Thymus (tissue), 11 donors: Measurements from ENCODE around the gene EDARADD. TPM values are rescaled to one million over a fixed set of nuclear protein-coding genes. Genes with fewer than 3 reads are reported as not detected.

Experiments
- DNase-seq, 9 donors: peaks; one replicate each; pipeline ENCODE4 v3.0.0-alpha.2; 2013; ENCODE audit warnings: low spot score in 9 of 9, low read depth in 6 of 9, missing footprints in 1 of 9
- H3K27ac ChIP-seq, 2 donors: one replicate each; pipeline ENCODE4 v1.5.1; 2013; ENCODE audit warnings: control low read depth in 1 of 2, low read depth in 1 of 2, low read length in 1 of 2, mild to moderate bottlenecking in 1 of 2, moderate library complexity in 1 of 2
- H3K27me3 ChIP-seq, 2 donors: one replicate each; pipeline ENCODE4 v1.5.1; 2013; ENCODE audit warnings: low read length in 1 of 2; ENCODE audit not compliant: control insufficient read depth in 2 of 2, insufficient read depth in 1 of 2
- H3K36me3 ChIP-seq, 2 donors: one replicate each; pipeline ENCODE4 v1.5.1; 2013; ENCODE audit warnings: low read length in 1 of 2, mild to moderate bottlenecking in 1 of 2, moderate library complexity in 1 of 2; ENCODE audit not compliant: control insufficient read depth in 2 of 2, insufficient read depth in 2 of 2
- H3K4me1 ChIP-seq, 2 donors: one replicate each; pipeline ENCODE4 v1.5.1; 2013; ENCODE audit warnings: low read length in 2 of 2; ENCODE audit not compliant: control insufficient read depth in 2 of 2, insufficient read depth in 2 of 2
- H3K4me3 ChIP-seq, 2 donors: one replicate each; pipeline ENCODE4 v1.5.1; 2013; ENCODE audit warnings: low read length in 2 of 2, control low read depth in 1 of 2, mild to moderate bottlenecking in 1 of 2
- H3K9me3 ChIP-seq, 2 donors: one replicate each; pipeline ENCODE4 v1.5.1; 2013; ENCODE audit warnings: low read length in 1 of 2, mild to moderate bottlenecking in 1 of 2; ENCODE audit not compliant: control insufficient read depth in 2 of 2, insufficient read depth in 1 of 2
- WGBS: extraction: QIAGEN DNeasy Blood & Tissue Kit; methylation state at CpG from one replicate; pipeline ENCODE4 v1.1.7; 2013; 5-methylcytosine and 5-hydroxymethylcytosine counted together
- polyA plus RNA-seq: library from polyadenylated mRNA; stranded (reverse); fragments of 200-250 nt; gene quantifications from one replicate; pipeline ENCODE4 v1.2.3, GENCODE V29; 2013
- total RNA-seq: library from RNA; stranded (reverse); fragments of 120-200 nt; gene quantifications from one replicate; pipeline ENCODE4 v1.2.4, GENCODE V29; 2013
- donor health status: healthy.

EDARADD gene
- total and polyA plus RNA-seq, 2 donors: 3.3 to 4.2 TPM

GRCh38 chr1:236511735-236512418 lies 117.8 kb downstream of the EDARADD start:
- no peak for DNase-seq
- Histone ChIP-seq H3K27ac (no peak overlapping the region), H3K4me3 (no peak overlapping the region), H3K9me3 (no peaks in the 10 kb centered on the region), H3K4me1 (no peaks in the 10 kb centered on the region), H3K36me3 (no peaks in the 10 kb centered on the region), H3K27me3 (no peaks in the 10 kb centered on the region)
- WGBS: 97% methylated on average over 11 of the region's 11 CpGs

DNA sequence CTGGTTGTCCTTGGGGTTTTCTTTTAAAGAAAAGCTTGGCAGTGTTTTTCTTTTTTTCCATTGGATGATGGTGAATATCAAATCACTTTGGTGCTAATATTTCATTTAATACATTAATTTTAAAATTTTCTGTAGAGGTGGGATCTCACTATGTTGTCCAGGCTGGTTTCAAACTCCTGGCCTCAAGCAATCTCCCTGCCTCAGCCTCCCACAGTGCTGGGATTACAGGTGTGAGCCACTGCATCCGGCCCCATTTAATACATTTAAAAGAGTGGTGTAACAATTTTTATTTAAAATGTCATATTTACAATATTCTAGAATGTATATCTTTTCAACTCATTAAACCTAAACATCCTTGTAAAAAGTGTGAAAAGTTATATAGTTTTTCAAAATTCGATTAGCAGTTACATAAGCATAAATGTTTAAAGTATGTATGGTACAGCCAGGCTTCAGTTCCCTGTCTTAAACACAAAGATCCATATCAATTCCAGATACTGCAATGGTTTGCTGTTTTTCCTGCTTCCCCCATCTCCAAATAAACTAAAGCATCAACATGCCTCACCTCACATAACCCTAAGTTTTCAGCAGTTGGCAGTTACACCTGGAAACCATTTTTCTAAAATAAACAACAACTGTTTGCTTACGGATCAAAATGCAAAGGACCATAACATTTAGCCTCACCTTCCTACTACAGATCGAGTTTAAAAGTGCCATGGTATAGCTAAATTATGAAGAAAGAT lies 120.8 kb downstream of the EDARADD start:
- WGBS: 92% methylated on average over 4 of the region's 4 CpGs

DNA sequence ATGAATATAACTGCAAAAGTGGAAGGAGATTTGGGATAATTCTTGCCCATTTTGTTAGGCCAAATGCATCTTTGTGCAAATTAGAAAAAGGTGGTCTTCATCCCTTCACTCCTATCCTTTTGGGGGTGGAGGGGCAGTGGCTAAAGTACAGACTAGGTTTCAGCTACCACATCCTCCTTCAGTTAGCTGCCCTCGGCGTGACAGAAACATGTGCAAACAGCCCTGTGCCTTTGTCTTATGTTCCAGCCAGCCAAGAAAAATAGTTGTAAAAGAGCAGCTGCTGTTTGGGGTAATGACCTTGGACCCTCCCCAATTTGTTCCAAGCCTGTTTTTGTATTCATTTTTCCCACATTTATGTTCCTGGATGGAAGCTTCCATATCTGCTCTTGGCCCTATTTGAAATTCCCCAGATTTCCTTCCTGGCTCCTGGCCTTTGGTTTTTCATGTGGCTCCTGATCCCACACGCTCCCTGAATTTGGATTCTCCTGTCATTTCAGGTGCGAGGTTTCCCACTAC lies 121.4 kb downstream of the EDARADD start:
- no peak for DNase-seq
- Histone ChIP-seq H3K4me1 (peaks cover 0 to 3% of the 10 kb centered on the region in 2 donors), H3K36me3 (no peaks in the 10 kb centered on the region), H3K4me3 (no peak overlapping the region), H3K27me3 (no peaks in the 10 kb centered on the region), H3K9me3 (no peaks in the 10 kb centered on the region), H3K27ac (peak overlapping the region in 1 of 2 donors; percentile 65)
- 92% methylated on average over 4 of the region's 4 CpGs for WGBS

More for the DNA sequence above, 120.8 kb downstream of the EDARADD start:
- Histone ChIP-seq H3K4me3 (no peak overlapping the region), H3K4me1 (peaks cover 0 to 3% of the 10 kb centered on the region in 2 donors), H3K9me3 (no peaks in the 10 kb centered on the region), H3K36me3 (no peaks in the 10 kb centered on the region), H3K27me3 (no peaks in the 10 kb centered on the region), H3K27ac (no peak overlapping the region)
- DNase-seq: no peak

DNA sequence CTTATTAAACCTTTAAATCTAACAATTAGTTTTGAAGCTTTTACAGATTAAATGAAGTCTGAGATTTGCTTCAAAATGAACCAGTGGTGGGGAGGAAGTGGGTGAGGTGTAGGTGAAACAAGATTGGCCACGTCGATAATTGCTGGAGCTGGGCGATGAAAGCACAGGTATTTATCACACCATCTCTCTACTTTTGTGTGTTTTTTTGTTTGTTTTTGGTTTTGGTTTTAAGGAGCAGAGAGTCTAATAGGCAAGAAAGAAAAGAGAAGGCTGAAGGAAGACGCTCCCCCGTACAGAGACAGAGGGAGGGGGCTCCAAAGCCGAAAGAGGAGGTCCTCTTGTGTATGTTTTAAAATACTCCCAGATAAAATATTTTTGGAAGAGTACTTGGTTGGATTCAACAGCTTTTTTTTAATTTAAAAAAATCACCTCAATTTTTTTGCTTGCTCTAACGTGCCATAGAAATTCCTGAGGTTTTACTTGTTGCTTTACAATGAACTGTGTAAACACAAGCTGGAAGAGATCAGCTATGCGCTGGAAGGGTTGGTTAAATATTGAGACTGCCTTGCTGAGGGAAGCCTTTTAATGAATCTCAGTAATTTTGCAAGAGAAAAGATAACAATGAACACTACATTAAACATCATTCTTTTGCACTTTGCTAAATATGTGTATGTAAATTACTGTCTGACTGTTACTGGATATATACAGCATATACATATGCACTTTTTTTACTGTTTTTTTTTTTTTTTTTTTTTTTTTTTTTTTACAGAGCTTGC lies 123.0 kb downstream of the EDARADD start:
- WGBS: 71% methylated on average over 8 of the region's 8 CpGs
- Histone ChIP-seq H3K27ac (peak overlapping the region in 1 of 2 donors; percentile 42), H3K36me3 (no peaks in the 10 kb centered on the region), H3K27me3 (no peaks in the 10 kb centered on the region), H3K4me1 (peaks cover 0 to 3% of the 10 kb centered on the region in 2 donors), H3K9me3 (no peaks in the 10 kb centered on the region), H3K4me3 (no peak overlapping the region)
- DNase-seq: peak in 3 of 9 donors; percentile 5 to 60 (median 24)

DNA sequence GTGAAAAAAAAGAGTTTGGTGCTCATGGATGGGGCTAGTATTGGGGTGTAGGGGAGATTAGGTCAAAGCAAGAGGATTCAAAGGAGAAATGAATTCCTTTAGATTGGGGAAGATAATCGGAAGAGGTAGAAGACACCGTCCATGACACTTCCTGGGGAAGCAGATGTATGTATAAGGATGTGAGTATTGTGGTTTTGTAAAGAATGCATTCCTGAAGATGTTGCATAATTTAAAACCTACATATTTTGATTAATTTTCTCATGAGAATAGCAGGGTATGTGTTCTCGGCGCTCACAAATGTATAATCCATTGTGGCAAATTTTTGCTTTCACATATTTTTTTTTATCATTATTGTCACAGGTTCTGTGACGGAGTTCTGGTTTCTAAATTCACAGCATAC lies 124.2 kb downstream of the EDARADD start:
- no peak overlapping the region for H3K27ac ChIP-seq
- no peaks in the 10 kb centered on the region for H3K27me3 ChIP-seq
- 27% methylated on average over 5 of the region's 5 CpGs for WGBS
- no peaks in the 10 kb centered on the region for H3K9me3 ChIP-seq
- no peak for DNase-seq
- H3K4me3 ChIP-seq: no peak overlapping the region
- H3K4me1 ChIP-seq: peaks cover 5 to 7% of the 10 kb centered on the region in 2 donors
- no peaks in the 10 kb centered on the region for H3K36me3 ChIP-seq

GRCh38 chr1:236520445-236521005 lies 126.4 kb downstream of the EDARADD start:
- Histone ChIP-seq H3K9me3 (no peaks in the 10 kb centered on the region), H3K36me3 (no peaks in the 10 kb centered on the region), H3K4me3 (no peak overlapping the region), H3K27me3 (no peaks in the 10 kb centered on the region), H3K4me1 (peaks cover 9 to 10% of the 10 kb centered on the region in 2 donors), H3K27ac (no peak overlapping the region)
- no peak for DNase-seq
- 99% methylated on average over 4 of the region's 4 CpGs for WGBS

- H3K27me3 ChIP-seq: no peaks in the 10 kb centered on the region
- H3K27ac ChIP-seq: peak overlapping the region; percentile 88 to 91
- 36% methylated on average over 26 of the region's 26 CpGs for WGBS
- peaks cover 8 to 9% of the 10 kb centered on the region in 2 donors for H3K4me1 ChIP-seq
- H3K36me3 ChIP-seq: peaks cover 5 to 17% of the 10 kb centered on the region in 2 donors
- DNase-seq: peak in 2 of 9 donors; percentile 12 to 26
- H3K9me3 ChIP-seq: no peaks in the 10 kb centered on the region
- peak overlapping the region; percentile 82 to 99 for H3K4me3 ChIP-seq
Measured at GRCh38 chr1:236522937-236523703, 129.0 kb downstream of the EDARADD start.

DNA sequence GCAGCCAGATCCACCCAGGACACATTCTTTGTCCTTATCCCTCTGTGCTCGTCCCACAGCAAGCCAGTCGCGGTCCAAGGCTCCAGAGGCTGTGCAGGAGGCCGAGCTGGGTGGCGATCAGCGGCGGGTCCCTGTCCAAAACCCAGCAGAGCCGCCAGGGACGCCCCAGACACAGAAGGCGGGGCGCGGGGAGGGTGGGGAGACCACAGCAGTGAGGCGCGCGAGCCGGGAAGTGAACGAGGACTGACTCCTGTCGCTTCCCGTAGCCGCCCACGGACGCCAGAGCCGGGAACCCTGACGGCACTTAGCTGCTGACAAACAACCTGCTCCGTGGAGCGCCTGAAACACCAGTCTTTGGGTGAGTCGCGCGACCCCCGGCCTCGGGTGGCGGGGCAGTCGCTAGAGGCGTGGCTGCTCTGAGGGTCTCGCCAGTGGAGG lies 129.6 kb downstream of the EDARADD start, which contains the start of gene LGALS8:
Gene LGALS8 (plus strand): TSS at position 279 of the 438 bp plus-strand sequence. CDS start 2,089 bp downstream, outside the sequence.
- under 1% methylated on average over 35 of the region's 35 CpGs for WGBS
- Histone ChIP-seq H3K27me3 (no peaks in the 10 kb centered on the region), H3K36me3 (peaks cover 5 to 17% of the 10 kb centered on the region in 2 donors)

More for the DNA sequence above, 129.6 kb downstream of the EDARADD start, which contains the start of gene LGALS8:
- Histone ChIP-seq H3K9me3 (no peaks in the 10 kb centered on the region), H3K4me1 (peaks cover 8 to 9% of the 10 kb centered on the region in 2 donors), H3K4me3 (peak within 1 kb of the TSS; percentile 82 to 99), H3K27ac (peak within 1 kb of the TSS; percentile 88 to 91)
- DNase-seq: peak; percentile 55 to 91 (median 76)
